SK-N-SH (cell line): Measurements from ENCODE around the gene ZNF213. TPM values are rescaled to one million over a fixed set of nuclear protein-coding genes. Genes with fewer than 3 reads are reported as not detected.

ENCODE experiments used
- CTCF ChIA-PET: fragments of 300-600, 350-600 bp; formaldehyde crosslinking; extraction: SDS; loops from one replicate; lab custom pipeline; 2021; lab: Yijun Ruan, JAX
- POLR2A ChIA-PET: fragments of 350-600 bp; sonication (Branson Sonifier 250); formaldehyde crosslinking; extraction: SDS; loops from one replicate; lab custom pipeline; 2020; ENCODE audit warnings: antibody characterized with exemption, inconsistent platforms; lab: Yijun Ruan, JAX
- DNase-seq: peaks from one replicate; pipeline ENCODE4 v3.0.0; 2012
- H2AFZ ChIP-seq: fragments of 200-600 bp; sonication (generic); 2 replicates; pipeline ENCODE4 v1.8.1; 2016; ENCODE audit warnings: antibody characterized with exemption, mild to moderate bottlenecking, low read depth
- H3F3A ChIP-seq: fragments of 200-600 bp; sonication (generic); replicated peaks from 2 replicates; pipeline ENCODE3; 2016; ENCODE audit warnings: antibody characterized with exemption, mild to moderate bottlenecking; ENCODE audit not compliant: insufficient read depth
- H3K27ac ChIP-seq, 2 experiments: fragments of 200-500 bp in 1 of 2; fragments of 200-600 bp in 1 of 2; sonication (Bioruptor generic) in 1 of 2; sonication (generic), shearing (Covaris generic) in 1 of 2; 2 replicates each; pipeline versions ENCODE4 v1.5.1 to v1.6.1; 2014 to 2016; ENCODE audit warnings: low read depth in 2 of 2, inconsistent platforms in 1 of 2, low read length in 1 of 2, mild to moderate bottlenecking in 1 of 2, mixed read lengths in 1 of 2
- H3K27me3 ChIP-seq: fragments of 200-600 bp; sonication (generic), shearing (Covaris generic); 2 replicates; pipeline ENCODE4 v1.6.1; 2016; ENCODE audit warnings: mixed run types; ENCODE audit not compliant: insufficient read depth
- H3K36me3 ChIP-seq, 2 experiments: fragments of 200-500 bp in 1 of 2; fragments of 200-600 bp in 1 of 2; sonication (Bioruptor generic) in 1 of 2; sonication (generic) in 1 of 2; replicated peaks in 1 of 2; 2 replicates each; pipeline versions ENCODE3 to v1.5.1; 2014 to 2016; ENCODE audit warnings: low read length in 1 of 2, mild to moderate bottlenecking in 1 of 2; ENCODE audit not compliant: insufficient read depth in 2 of 2, control insufficient read depth in 1 of 2
- H3K4me1 ChIP-seq, 2 experiments: fragments of 200-500 bp in 1 of 2; fragments of 200-600 bp in 1 of 2; sonication (Bioruptor generic) in 1 of 2; sonication (generic), shearing (Covaris generic) in 1 of 2; 2 replicates each; pipeline versions ENCODE4 v1.5.1 to v1.6.1; 2014 to 2016; ENCODE audit warnings: low read depth in 1 of 2, low read length in 1 of 2, mixed run types in 1 of 2; ENCODE audit not compliant: insufficient read depth in 2 of 2, control insufficient read depth in 1 of 2
- H3K4me2 ChIP-seq: fragments of 200-600 bp; sonication (generic), shearing (Covaris generic); 2 replicates; pipeline ENCODE4 v1.6.1; 2017; ENCODE audit warnings: mixed run types
- H3K4me3 ChIP-seq, 2 experiments: fragments of 200-500 bp in 1 of 2; fragments of 200-600 bp in 1 of 2; sonication (Bioruptor generic) in 1 of 2; sonication (generic), shearing (Covaris generic) in 1 of 2; 2 replicates each; pipeline versions ENCODE4 v1.5.1 to v1.8.1; 2014 to 2016; ENCODE audit warnings: low read depth in 2 of 2, inconsistent platforms in 1 of 2, low read length in 1 of 2, mild to moderate bottlenecking in 1 of 2, mixed read lengths in 1 of 2, moderate library complexity in 1 of 2
- H3K79me2 ChIP-seq: fragments of 200-600 bp; sonication (generic); 2 replicates; pipeline ENCODE4 v1.8.1; 2017; ENCODE audit warnings: mild to moderate bottlenecking; ENCODE audit not compliant: insufficient read depth
- H3K9ac ChIP-seq: fragments of 200-600 bp; sonication (generic); 2 replicates; pipeline ENCODE4 v1.6.1; 2017; ENCODE audit warnings: mixed run types
- H3K9me2 ChIP-seq: fragments of 200-600 bp; sonication (generic); 2 replicates; pipeline ENCODE4 v1.6.1; 2017; ENCODE audit warnings: mixed run types
- H3K9me3 ChIP-seq: fragments of 200-600 bp; sonication (generic); 2 replicates; pipeline ENCODE4 v1.6.1; 2017; ENCODE audit warnings: mixed run types, mild to moderate bottlenecking, moderate library complexity
- H4K20me1 ChIP-seq: fragments of 200-600 bp; sonication (generic); 2 replicates; pipeline ENCODE4 v1.6.1; 2017; ENCODE audit warnings: mild to moderate bottlenecking, mixed run types; ENCODE audit not compliant: insufficient read depth
- GABPA ChIP-seq: IDR thresholded peaks from 2 replicates; pipeline ENCODE4 v1.4.0; 2012; ENCODE audit warnings: low read depth, mild to moderate bottlenecking
- JUND ChIP-seq: IDR thresholded peaks from 2 replicates; pipeline ENCODE4 v1.4.0; 2012
- MAX ChIP-seq: IDR thresholded peaks from 2 replicates; pipeline ENCODE4 v1.4.0; 2012; ENCODE audit warnings: low read depth
- MEF2A ChIP-seq: IDR thresholded peaks from 2 replicates; pipeline ENCODE4 v1.4.0; 2012; ENCODE audit warnings: low read depth, borderline replicate concordance
- PBX3 ChIP-seq: IDR thresholded peaks from 2 replicates; pipeline ENCODE4; 2012
- POLR2AphosphoS5 ChIP-seq: IDR thresholded peaks from 2 replicates; pipeline ENCODE4 v1.6.1; 2012; ENCODE audit warnings: low read depth, low read length
- SIN3A ChIP-seq: IDR thresholded peaks from 2 replicates; pipeline ENCODE4 v1.6.1; 2012; ENCODE audit warnings: low read depth, mild to moderate bottlenecking, low read length, moderate library complexity, borderline replicate concordance
- YY1 ChIP-seq: IDR thresholded peaks from 2 replicates; pipeline ENCODE4 v1.4.0; 2012; ENCODE audit warnings: low read depth, mild to moderate bottlenecking
- WGBS: methylation state at CpG from one replicate; pipeline ENCODE4 v1.1.6; 2017; ENCODE audit warnings: low lambda C conversion rate; 5-methylcytosine and 5-hydroxymethylcytosine counted together
- polyA plus RNA-seq, 3 experiments: library from polyadenylated mRNA; depleted of rRNA; stranded (reverse); fragments of >200 nt; gene quantifications; 2 replicates each; pipeline ENCODE4 v1.2.3, GENCODE V29; 2012
- TF ChIP-seq, protein P1 (sequence below): IDR thresholded peaks from 2 replicates; pipeline ENCODE4 v1.4.0; 2012; ENCODE audit warnings: low read depth, borderline replicate concordance

Gene ZNF213
- polyA plus RNA-seq, 1 of the 3 experiments (the other 2 are of a cell fraction): 1.1 TPM

DNA sequence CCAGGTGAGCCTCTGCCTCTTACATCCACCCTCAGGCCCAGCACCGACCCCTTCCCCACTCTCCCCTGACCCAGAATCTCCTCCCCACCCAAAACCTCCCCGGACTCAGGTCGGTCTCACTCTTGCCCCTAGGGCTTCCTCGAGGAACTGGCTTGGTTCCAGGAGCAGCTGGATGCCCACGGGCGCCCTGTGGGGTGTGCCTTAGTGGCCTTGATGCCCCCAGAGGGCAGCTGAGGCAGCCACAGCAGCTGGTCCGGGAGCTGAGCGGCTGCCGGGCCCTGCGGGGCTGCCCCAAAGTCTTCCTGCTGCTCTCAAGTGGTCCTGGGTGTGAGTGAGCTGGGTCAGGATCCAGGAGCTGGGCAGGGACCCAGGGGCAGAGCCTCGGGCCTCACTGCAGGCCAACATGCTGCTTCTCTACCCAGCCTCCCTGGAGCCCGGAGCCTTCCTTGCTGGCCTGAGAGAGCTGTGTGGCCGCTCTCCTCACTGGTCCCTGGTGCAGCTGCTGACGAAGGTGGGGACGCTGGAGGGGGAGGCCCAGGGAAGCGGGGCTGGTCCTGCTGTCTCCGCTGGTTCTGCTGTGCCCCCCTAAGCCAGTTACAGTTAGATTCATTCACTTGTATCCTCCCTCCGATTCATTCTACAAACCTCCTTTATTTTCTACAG lies 9.6 kb downstream of the ZNF213 start (continued):
- TF ChIP-seq SIN3A (no peak), MEF2A (no peak), MAX (no peak), JUND (no peak)
- TF ChIP-seq, protein P1, sequence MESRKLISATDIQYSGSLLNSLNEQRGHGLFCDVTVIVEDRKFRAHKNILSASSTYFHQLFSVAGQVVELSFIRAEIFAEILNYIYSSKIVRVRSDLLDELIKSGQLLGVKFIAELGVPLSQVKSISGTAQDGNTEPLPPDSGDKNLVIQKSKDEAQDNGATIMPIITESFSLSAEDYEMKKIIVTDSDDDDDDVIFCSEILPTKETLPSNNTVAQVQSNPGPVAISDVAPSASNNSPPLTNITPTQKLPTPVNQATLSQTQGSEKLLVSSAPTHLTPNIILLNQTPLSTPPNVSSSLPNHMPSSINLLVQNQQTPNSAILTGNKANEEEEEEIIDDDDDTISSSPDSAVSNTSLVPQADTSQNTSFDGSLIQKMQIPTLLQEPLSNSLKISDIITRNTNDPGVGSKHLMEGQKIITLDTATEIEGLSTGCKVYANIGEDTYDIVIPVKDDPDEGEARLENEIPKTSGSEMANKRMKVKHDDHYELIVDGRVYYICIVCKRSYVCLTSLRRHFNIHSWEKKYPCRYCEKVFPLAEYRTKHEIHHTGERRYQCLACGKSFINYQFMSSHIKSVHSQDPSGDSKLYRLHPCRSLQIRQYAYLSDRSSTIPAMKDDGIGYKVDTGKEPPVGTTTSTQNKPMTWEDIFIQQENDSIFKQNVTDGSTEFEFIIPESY: no peak

- ChIA-PET CTCF (interaction anchor here (1.5 to 3.3 kb wide), 2 partner anchors 15 to 21 kb away, joined by 3 to 10 read pairs; no protein-coding TSS in a partner anchor), POLR2A (no interaction called here)
- 90% methylated on average over 3 of the region's 10 CpGs for WGBS
These were observed 10.3 kb downstream of the ZNF213 start for GRCh38 chr16:3145151-3145550.

DNA sequence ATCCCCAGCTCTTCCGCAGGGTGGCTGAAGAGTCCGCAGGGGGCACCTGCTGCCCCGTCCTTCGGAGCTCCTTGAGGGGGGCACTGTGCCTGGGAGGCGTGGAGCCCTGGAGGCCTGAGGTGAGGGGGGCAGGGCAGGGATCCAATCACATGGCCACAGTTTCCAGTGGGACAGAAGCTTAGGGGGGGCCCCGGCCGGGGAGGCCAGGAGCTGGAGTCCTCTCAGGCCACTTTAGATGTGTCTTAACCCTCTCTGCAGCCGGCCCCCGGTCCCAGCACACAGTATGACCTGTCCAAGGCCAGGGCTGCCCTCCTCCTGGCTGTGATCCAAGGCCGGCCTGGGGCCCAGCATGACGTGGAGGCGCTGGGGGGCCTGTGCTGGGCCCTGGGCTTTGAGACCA lies 10.8 kb downstream of the ZNF213 start:
- no peak overlapping the region for H3K4me2 ChIP-seq
- ChIA-PET POLR2A (no interaction called here), CTCF (interaction anchor here (0.6 to 5.6 kb wide), 2 partner anchors 15 to 34 kb away, joined by 3 to 62 read pairs; no protein-coding TSS in a partner anchor)
- peaks cover 0 to 19% of the 10 kb centered on the region in 2 experiments for H3K36me3 ChIP-seq
- H3K4me3 ChIP-seq: no peak overlapping the region
- H3K79me2 ChIP-seq: no peaks in the 10 kb centered on the region
- no peaks in the 10 kb centered on the region for H3K27me3 ChIP-seq
- H3K9me2 ChIP-seq: no peaks in the 10 kb centered on the region
- peaks cover 0 to 11% of the 10 kb centered on the region in 2 experiments; a peak in 1 of 4 replicates for H3K4me1 ChIP-seq
- no peak overlapping the region for H2AFZ ChIP-seq
- no peak for DNase-seq
- no peak overlapping the region for H3K27ac ChIP-seq
- H3K9ac ChIP-seq: no peak overlapping the region
- no peak for TF ChIP-seq GABPA
- no peak for TF ChIP-seq POLR2AphosphoS5
- no peak for TF ChIP-seq PBX3
- H3F3A ChIP-seq: peaks cover 15% of the 10 kb centered on the region
- no peaks in the 10 kb centered on the region for H3K9me3 ChIP-seq
- 87% methylated on average over 6 of the region's 12 CpGs for WGBS
- peaks cover under 1% of the 10 kb centered on the region; the same call in 1 of the 2 replicates for H4K20me1 ChIP-seq

More at GRCh38 chr16:3145151-3145550, 10.3 kb downstream of the ZNF213 start:
- H3F3A ChIP-seq: peaks cover 13% of the 10 kb centered on the region
- H3K9me3 ChIP-seq: no peaks in the 10 kb centered on the region
- peaks cover 0 to 11% of the 10 kb centered on the region in 2 experiments; a peak in 1 of 4 replicates for H3K4me1 ChIP-seq
- H3K4me3 ChIP-seq: no peak overlapping the region
- H2AFZ ChIP-seq: no peak overlapping the region
- no peak for DNase-seq
- no peak for TF ChIP-seq YY1
- no peak overlapping the region for H3K27ac ChIP-seq
- peaks cover 0 to 22% of the 10 kb centered on the region in 2 experiments for H3K36me3 ChIP-seq
- no peak overlapping the region for H3K9ac ChIP-seq
- no peaks in the 10 kb centered on the region for H3K79me2 ChIP-seq
- H4K20me1 ChIP-seq: no peaks in the 10 kb centered on the region
- no peaks in the 10 kb centered on the region for H3K9me2 ChIP-seq
- H3K27me3 ChIP-seq: no peaks in the 10 kb centered on the region
- no peak overlapping the region for H3K4me2 ChIP-seq
